ENCODE measurements around the gene PLEKHG1. TPM values are rescaled to one million over a fixed set of nuclear protein-coding genes. Genes with fewer than 3 reads are reported as not detected.

Gene PLEKHG1
- polyA plus RNA-seq, 1 donor (not counting 4 experiments of a cell fraction or from before 2014, with no cell fraction given): 3.8 TPM

DNA sequence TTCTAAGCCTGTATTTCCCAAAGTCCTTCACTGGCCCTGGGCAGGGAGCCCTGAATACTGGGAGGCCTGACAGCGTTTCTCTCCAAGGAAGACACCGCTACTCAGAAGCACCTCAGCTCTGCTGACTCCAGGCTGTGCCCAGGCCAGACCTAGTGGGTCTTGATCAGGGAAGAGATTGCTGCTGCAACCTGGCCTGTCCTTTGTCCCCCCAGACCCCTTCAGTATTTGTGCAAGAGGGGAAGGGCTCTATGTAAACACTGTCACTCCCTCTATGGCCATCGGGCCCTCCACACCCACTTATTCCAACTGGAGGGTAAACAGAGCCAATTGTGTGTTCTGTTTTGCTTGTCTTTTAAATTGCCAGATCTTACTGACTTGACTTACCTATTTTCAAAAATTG, 20.6 kb downstream of the PLEKHG1 start:
- Histone ChIP-seq H3K4me2 (ENCODE audit: control insufficient read depth, extremely low read depth, insufficient read depth, low read depth, low read length) (no peak overlapping the region), H3K79me2 (ENCODE audit: control insufficient read depth, insufficient read depth, low read length) (no peaks in the 10 kb centered on the region), H3K4me3 (ENCODE audit: control insufficient read depth in 2 of 3, extremely low read depth in 1 of 3, insufficient read depth in 2 of 3, low read depth in 1 of 3, low read length in 3 of 3) (no peak overlapping the region), H3K27ac (ENCODE audit: control insufficient read depth, insufficient read depth, low read length) (no peak overlapping the region), H4K20me1 (ENCODE audit: control insufficient read depth, extremely low read depth, insufficient read depth, low read length) (no peaks in the 10 kb centered on the region), H3K36me3 (ENCODE audit: control insufficient read depth in 2 of 2, extremely low read depth in 1 of 2, insufficient read depth in 2 of 2, low read length in 2 of 2) (no peaks in the 10 kb centered on the region), H3K9me3 (ENCODE audit: control insufficient read depth, low read depth, low read length) (no peaks in the 10 kb centered on the region), H3K27me3 (ENCODE audit: control insufficient read depth, extremely low read depth, insufficient read depth, low read length) (no peaks in the 10 kb centered on the region), H3K4me1 (ENCODE audit: control insufficient read depth, extremely low read depth, insufficient read depth, low read length) (no peaks in the 10 kb centered on the region), H2AFZ (ENCODE audit: control insufficient read depth, low read length) (no peak overlapping the region), H3K9ac (ENCODE audit: control insufficient read depth, extremely low read depth, insufficient read depth, low read length) (no peak overlapping the region), H3K9me1 (ENCODE audit: control insufficient read depth, extremely low read depth, insufficient read depth, low read length) (no peaks in the 10 kb centered on the region)
- TF ChIP-seq, protein P1, sequence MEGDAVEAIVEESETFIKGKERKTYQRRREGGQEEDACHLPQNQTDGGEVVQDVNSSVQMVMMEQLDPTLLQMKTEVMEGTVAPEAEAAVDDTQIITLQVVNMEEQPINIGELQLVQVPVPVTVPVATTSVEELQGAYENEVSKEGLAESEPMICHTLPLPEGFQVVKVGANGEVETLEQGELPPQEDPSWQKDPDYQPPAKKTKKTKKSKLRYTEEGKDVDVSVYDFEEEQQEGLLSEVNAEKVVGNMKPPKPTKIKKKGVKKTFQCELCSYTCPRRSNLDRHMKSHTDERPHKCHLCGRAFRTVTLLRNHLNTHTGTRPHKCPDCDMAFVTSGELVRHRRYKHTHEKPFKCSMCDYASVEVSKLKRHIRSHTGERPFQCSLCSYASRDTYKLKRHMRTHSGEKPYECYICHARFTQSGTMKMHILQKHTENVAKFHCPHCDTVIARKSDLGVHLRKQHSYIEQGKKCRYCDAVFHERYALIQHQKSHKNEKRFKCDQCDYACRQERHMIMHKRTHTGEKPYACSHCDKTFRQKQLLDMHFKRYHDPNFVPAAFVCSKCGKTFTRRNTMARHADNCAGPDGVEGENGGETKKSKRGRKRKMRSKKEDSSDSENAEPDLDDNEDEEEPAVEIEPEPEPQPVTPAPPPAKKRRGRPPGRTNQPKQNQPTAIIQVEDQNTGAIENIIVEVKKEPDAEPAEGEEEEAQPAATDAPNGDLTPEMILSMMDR (optimal IDR thresholded peaks at IDR 0.05 in 1 of 3, IDR thresholded peaks at IDR 0.05 in 1 of 3, conservative IDR thresholded peaks at IDR 0.05 in 1 of 3; ENCODE audit: extremely low read depth in 1 of 3, insufficient read depth in 2 of 3, low read length in 3 of 3): no peak
- no peak for TF ChIP-seq EZH2 (IDR thresholded peaks at IDR 0.05; ENCODE audit: low read length)
- dilution Hi-C loops (cut with MboI; ENCODE audit: extremely low pct_ligation_motif_present, low sequenced_read_pairs): no loop called here
- no peak for DNase-seq (ENCODE audit: low read depth, low spot score)
- FAIRE-seq: no peak

DNA sequence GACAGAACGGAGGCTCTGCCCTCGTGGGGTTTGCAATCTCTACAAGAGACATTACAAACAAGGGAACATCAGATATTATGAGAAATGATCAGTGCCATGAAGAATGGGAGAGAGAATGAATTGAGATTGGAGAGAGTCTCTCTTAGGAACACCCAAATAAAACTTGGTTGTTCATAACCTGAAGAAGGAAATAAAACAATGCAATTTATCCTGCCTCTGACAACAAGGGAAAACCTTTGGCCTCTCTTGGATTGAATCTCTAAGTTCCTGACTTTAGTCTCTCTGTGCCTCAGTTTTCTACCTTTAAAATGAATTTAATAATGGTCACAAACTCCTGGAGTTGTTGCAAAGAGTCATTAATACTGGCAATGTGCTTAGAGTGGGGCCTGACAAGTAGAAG, 21.1 kb downstream of the PLEKHG1 start:
- no peak for DNase-seq (ENCODE audit: low read depth, low spot score)
- H3K9ac ChIP-seq (ENCODE audit: control insufficient read depth, extremely low read depth, insufficient read depth, low read length): no peak overlapping the region
- H3K36me3 ChIP-seq (ENCODE audit: control insufficient read depth in 2 of 2, extremely low read depth in 1 of 2, insufficient read depth in 2 of 2, low read length in 2 of 2): no peaks in the 10 kb centered on the region
- H3K4me1 ChIP-seq (ENCODE audit: control insufficient read depth, extremely low read depth, insufficient read depth, low read length): no peaks in the 10 kb centered on the region
- no peaks in the 10 kb centered on the region for H3K27me3 ChIP-seq (ENCODE audit: control insufficient read depth, extremely low read depth, insufficient read depth, low read length)
- FAIRE-seq: no peak
- no peak overlapping the region for H3K4me2 ChIP-seq (ENCODE audit: control insufficient read depth, extremely low read depth, insufficient read depth, low read depth, low read length)
- H3K79me2 ChIP-seq (ENCODE audit: control insufficient read depth, insufficient read depth, low read length): no peaks in the 10 kb centered on the region
- no peak for TF ChIP-seq EZH2 (IDR thresholded peaks at IDR 0.05; ENCODE audit: low read length)
- TF ChIP-seq, protein P1 (optimal IDR thresholded peaks at IDR 0.05 in 1 of 3, IDR thresholded peaks at IDR 0.05 in 1 of 3, conservative IDR thresholded peaks at IDR 0.05 in 1 of 3; ENCODE audit: extremely low read depth in 1 of 3, insufficient read depth in 2 of 3, low read length in 3 of 3): no peak
- no peaks in the 10 kb centered on the region for H3K9me1 ChIP-seq (ENCODE audit: control insufficient read depth, extremely low read depth, insufficient read depth, low read length)
- no peaks in the 10 kb centered on the region for H4K20me1 ChIP-seq (ENCODE audit: control insufficient read depth, extremely low read depth, insufficient read depth, low read length)
- H3K9me3 ChIP-seq (ENCODE audit: control insufficient read depth, low read depth, low read length): no peaks in the 10 kb centered on the region
- no peak overlapping the region for H3K4me3 ChIP-seq (ENCODE audit: control insufficient read depth in 2 of 3, extremely low read depth in 1 of 3, insufficient read depth in 2 of 3, low read depth in 1 of 3, low read length in 3 of 3)
- dilution Hi-C loops (cut with MboI; ENCODE audit: extremely low pct_ligation_motif_present, low sequenced_read_pairs): no loop called here
- H3K27ac ChIP-seq (ENCODE audit: control insufficient read depth, insufficient read depth, low read length): no peak overlapping the region
- H2AFZ ChIP-seq (ENCODE audit: control insufficient read depth, low read length): no peak overlapping the region

Data from keratinocyte (primary cell).